Measurements from ENCODE around the gene LSMEM2.
"Not testable (repeated sequence)": the region's sequence is repeated elsewhere in the genome, so short reads cannot be mapped to it uniquely, and the experiment has no call there.

- TF ChIP-seq POLR2AphosphoS5 (IDR thresholded peaks at IDR 0.05; ENCODE audit: borderline replicate concordance, low read depth, low read length); EZH2 (IDR thresholded peaks at IDR 0.05): not testable (repeated sequence)
Observed at GRCh38 chr3:50284121-50284520, 5.2 kb downstream of the LSMEM2 start.

Data from SK-N-MC (cell line).